Measurements from ENCODE around the gene MYO7B. TPM values are rescaled to one million over a fixed set of nuclear protein-coding genes. Genes with fewer than 3 reads are reported as not detected.

MYO7B gene
- total RNA-seq, 2 experiments from 2014 or later, result 0.14 to 0.58 TPM

- no peak overlapping the region for H3K4me3 Mint-ChIP-seq
- no peaks in the 10 kb centered on the region for H3K9me3 Mint-ChIP-seq
- POLR2A ChIA-PET, result no interaction called here
- no peak overlapping the region for H3K27ac Mint-ChIP-seq
- intact Hi-C loops (cut with micrococcal nuclease), result no loop called here
- no peak for DNase-seq
- no peaks in the 10 kb centered on the region for H3K4me1 Mint-ChIP-seq (ENCODE audit: low read depth)
- no peaks in the 10 kb centered on the region for H3K36me3 Mint-ChIP-seq
- H3K27me3 Mint-ChIP-seq, result peaks cover 4% of the 10 kb centered on the region
- CTCF ChIA-PET, result interaction anchor here (1.9 kb wide), 1 partner anchor 13 kb away, joined by 6 read pairs; no protein-coding TSS in a partner anchor
Measured at GRCh38 chr2:127578411-127578810, 42.9 kb downstream of the MYO7B start.

GRCh38 chr2:127579231-127579630 is 43.7 kb downstream of the MYO7B start:
- ChIA-PET CTCF (interaction anchor here (0.6 kb wide), 1 partner anchor 12 kb away, joined by 3 read pairs; no protein-coding TSS in a partner anchor), POLR2A (no interaction called here)
- no peak for DNase-seq
- intact Hi-C loops (cut with micrococcal nuclease), result no loop called here
- Mint-ChIP-seq H3K4me3 (no peak overlapping the region), H3K9me3 (no peaks in the 10 kb centered on the region), H3K4me1 (ENCODE audit: low read depth) (no peaks in the 10 kb centered on the region), H3K36me3 (no peaks in the 10 kb centered on the region), H3K27ac (no peak overlapping the region), H3K27me3 (peaks cover 4% of the 10 kb centered on the region)

GRCh38 chr2:127580167-127581049 is 44.9 kb downstream of the MYO7B start:
- Mint-ChIP-seq H3K4me3 (no peak overlapping the region), H3K9me3 (no peaks in the 10 kb centered on the region), H3K4me1 (ENCODE audit: low read depth) (no peaks in the 10 kb centered on the region), H3K36me3 (no peaks in the 10 kb centered on the region), H3K27ac (no peak overlapping the region), H3K27me3 (peaks cover 4% of the 10 kb centered on the region)
- POLR2A ChIA-PET, result no interaction called here
- CTCF ChIA-PET, result no interaction called here
- intact Hi-C loops (cut with micrococcal nuclease), result no loop called here
- no peak for DNase-seq

GRCh38 chr2:127581050-127581345 is 45.5 kb downstream of the MYO7B start:
- Mint-ChIP-seq H3K36me3 (no peaks in the 10 kb centered on the region), H3K27ac (no peak overlapping the region), H3K9me3 (no peaks in the 10 kb centered on the region), H3K4me1 (ENCODE audit: low read depth) (no peaks in the 10 kb centered on the region), H3K4me3 (no peak overlapping the region), H3K27me3 (peaks cover 4% of the 10 kb centered on the region)
- CTCF ChIA-PET, result no interaction called here
- POLR2A ChIA-PET, result no interaction called here
- intact Hi-C loops (cut with micrococcal nuclease), result no loop called here
- DNase-seq, result no peak

- ChIA-PET CTCF (interaction anchor here (1.3 kb wide), 1 partner anchor 9 kb away, joined by 11 read pairs; no protein-coding TSS in a partner anchor), POLR2A (no interaction called here)
- intact Hi-C loops (cut with micrococcal nuclease), result no loop called here
- H3K27me3 Mint-ChIP-seq, result peaks cover 4% of the 10 kb centered on the region
- no peaks in the 10 kb centered on the region for H3K9me3 Mint-ChIP-seq
- H3K4me3 Mint-ChIP-seq, result no peak overlapping the region
- peak; percentile 3 for DNase-seq
- no peak overlapping the region for H3K27ac Mint-ChIP-seq
- H3K4me1 Mint-ChIP-seq (ENCODE audit: low read depth), result no peaks in the 10 kb centered on the region
- H3K36me3 Mint-ChIP-seq, result no peaks in the 10 kb centered on the region
Measured at GRCh38 chr2:127581516-127582490, 46.3 kb downstream of the MYO7B start.

GRCh38 chr2:127582863-127583861 is 47.7 kb downstream of the MYO7B start:
- ChIA-PET POLR2A (no interaction called here), CTCF (interaction anchor here (0.8 to 1.3 kb wide), 2 partner anchors 8 to 70 kb away, joined by 4 to 11 read pairs; no protein-coding TSS in a partner anchor)
- peak; percentile 5 for DNase-seq
- Mint-ChIP-seq H3K4me3 (no peak overlapping the region), H3K4me1 (ENCODE audit: low read depth) (no peaks in the 10 kb centered on the region), H3K9me3 (no peaks in the 10 kb centered on the region), H3K27me3 (peaks cover 4% of the 10 kb centered on the region), H3K27ac (no peak overlapping the region), H3K36me3 (no peaks in the 10 kb centered on the region)
- intact Hi-C loops (cut with micrococcal nuclease), result no loop called here

GRCh38 chr2:127584047-127584446 is 48.6 kb downstream of the MYO7B start:
- ChIA-PET CTCF (no interaction called here), POLR2A (no interaction called here)
- no peak overlapping the region for H3K4me3 Mint-ChIP-seq
- no peaks in the 10 kb centered on the region for H3K9me3 Mint-ChIP-seq
- H3K27me3 Mint-ChIP-seq, result peaks cover 2% of the 10 kb centered on the region
- no peaks in the 10 kb centered on the region for H3K36me3 Mint-ChIP-seq
- DNase-seq, result peak; percentile 2
- intact Hi-C loops (cut with micrococcal nuclease), result no loop called here
- no peak overlapping the region for H3K27ac Mint-ChIP-seq
- no peaks in the 10 kb centered on the region for H3K4me1 Mint-ChIP-seq (ENCODE audit: low read depth)

GRCh38 chr2:127584516-127585033 is 49.1 kb downstream of the MYO7B start:
- H3K27ac Mint-ChIP-seq, result no peak overlapping the region
- H3K4me3 Mint-ChIP-seq, result no peak overlapping the region
- DNase-seq, result peak; percentile 6
- H3K9me3 Mint-ChIP-seq, result no peaks in the 10 kb centered on the region
- ChIA-PET POLR2A (no interaction called here), CTCF (no interaction called here)
- H3K27me3 Mint-ChIP-seq, result no peaks in the 10 kb centered on the region
- H3K4me1 Mint-ChIP-seq (ENCODE audit: low read depth), result no peaks in the 10 kb centered on the region
- intact Hi-C loops (cut with micrococcal nuclease), result no loop called here
- no peaks in the 10 kb centered on the region for H3K36me3 Mint-ChIP-seq

GRCh38 chr2:127585270-127585807 is 49.9 kb downstream of the MYO7B start:
- intact Hi-C loops (cut with micrococcal nuclease), result no loop called here
- POLR2A ChIA-PET, result no interaction called here
- no peak overlapping the region for H3K27ac Mint-ChIP-seq

GRCh38 chr2:127586136-127586535 is 50.7 kb downstream of the MYO7B start:
- CTCF ChIA-PET, result no interaction called here
- no peak overlapping the region for H3K27ac Mint-ChIP-seq
- no peak for DNase-seq
- H3K9me3 Mint-ChIP-seq, result no peaks in the 10 kb centered on the region
- H3K27me3 Mint-ChIP-seq, result no peaks in the 10 kb centered on the region
- POLR2A ChIA-PET, result no interaction called here
- intact Hi-C loops (cut with micrococcal nuclease), result no loop called here
- H3K4me1 Mint-ChIP-seq (ENCODE audit: low read depth), result no peaks in the 10 kb centered on the region
- H3K36me3 Mint-ChIP-seq, result no peaks in the 10 kb centered on the region
- no peak overlapping the region for H3K4me3 Mint-ChIP-seq

More at GRCh38 chr2:127585270-127585807, 49.9 kb downstream of the MYO7B start:
- Mint-ChIP-seq H3K9me3 (no peaks in the 10 kb centered on the region), H3K27me3 (no peaks in the 10 kb centered on the region), H3K4me3 (no peak overlapping the region), H3K36me3 (no peaks in the 10 kb centered on the region), H3K4me1 (ENCODE audit: low read depth) (no peaks in the 10 kb centered on the region)
- CTCF ChIA-PET, result no interaction called here
- DNase-seq, result no peak

GRCh38 chr2:127586746-127587295 is 51.3 kb downstream of the MYO7B start:
- Mint-ChIP-seq H3K27me3 (no peaks in the 10 kb centered on the region), H3K9me3 (no peaks in the 10 kb centered on the region), H3K4me1 (ENCODE audit: low read depth) (no peaks in the 10 kb centered on the region), H3K36me3 (no peaks in the 10 kb centered on the region), H3K27ac (no peak overlapping the region), H3K4me3 (no peak overlapping the region)
- no peak for DNase-seq
- ChIA-PET POLR2A (no interaction called here), CTCF (no interaction called here)
- intact Hi-C loops (cut with micrococcal nuclease), result no loop called here

All from activated CD4-positive, alpha-beta memory T cell treated with anti-CD3 and anti-CD28 coated beads for 36 hours (primary cell).